ENCODE data around the gene SPATA18. TPM values are rescaled to one million over a fixed set of nuclear protein-coding genes. Genes with fewer than 3 reads are reported as not detected.

SPATA18 gene
- polyA plus RNA-seq, 1 donor (not counting 4 experiments of a cell fraction or from before 2014, with no cell fraction given) = 5.6 TPM

DNA sequence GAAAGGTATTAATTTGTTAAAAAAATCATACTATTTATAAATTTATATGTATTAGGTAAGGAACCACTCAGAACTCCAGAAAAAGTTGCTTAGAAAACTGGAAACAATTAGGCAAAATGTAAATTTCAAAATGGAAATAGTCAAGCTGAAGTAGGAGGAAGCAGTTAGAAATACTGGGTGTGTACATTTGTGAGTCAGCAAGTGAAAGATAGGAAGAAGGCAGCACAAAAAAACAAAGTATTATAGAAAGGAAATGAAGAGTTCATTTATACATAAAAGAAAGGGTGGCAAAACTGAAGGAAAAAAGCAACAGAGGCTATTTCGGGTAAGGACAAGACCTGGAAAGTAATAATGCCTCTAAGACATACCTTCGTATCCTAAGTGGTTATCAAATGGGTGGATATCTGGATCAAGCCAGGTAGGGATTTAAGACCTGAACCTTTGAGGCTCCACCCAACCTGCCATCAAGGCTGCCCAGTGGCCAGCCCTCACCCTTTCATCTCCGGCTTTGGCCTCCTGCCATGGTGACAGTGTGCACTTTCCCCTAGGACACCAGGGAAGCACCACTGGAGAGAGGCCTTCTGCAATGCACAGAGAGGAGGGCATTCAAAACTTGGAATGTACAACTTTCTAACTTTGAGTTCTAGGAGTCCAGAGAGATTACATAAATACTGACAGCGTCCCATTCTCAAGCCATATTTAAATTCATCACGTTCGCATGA, 31.0 kb upstream of the SPATA18 start, which contains the start of gene LRRC66:
LRRC66 (minus strand) TSS at position 428 of the 722 bp plus-strand sequence. CDS start 2,750 bp downstream, outside the sequence.
- dilution Hi-C loops (cut with MboI; ENCODE audit: extremely low pct_ligation_motif_present, low sequenced_read_pairs) = no loop called here
- Histone ChIP-seq H3K4me1 (ENCODE audit: control insufficient read depth, extremely low read depth, insufficient read depth, low read length) (no peaks in the 10 kb centered on the region), H3K27ac (ENCODE audit: control insufficient read depth, insufficient read depth, low read length) (no peak within 1 kb of the TSS), H3K36me3 (ENCODE audit: control insufficient read depth in 2 of 2, extremely low read depth in 1 of 2, insufficient read depth in 2 of 2, low read length in 2 of 2) (peaks cover 2 to 6% of the 10 kb centered on the region in 2 experiments), H3K4me3 (ENCODE audit: control insufficient read depth in 2 of 3, extremely low read depth in 1 of 3, insufficient read depth in 2 of 3, low read depth in 1 of 3, low read length in 3 of 3) (no peak within 1 kb of the TSS), H2AFZ (ENCODE audit: control insufficient read depth, low read length) (no peak within 1 kb of the TSS), H3K9ac (ENCODE audit: control insufficient read depth, extremely low read depth, insufficient read depth, low read length) (no peak within 1 kb of the TSS), H3K9me1 (ENCODE audit: control insufficient read depth, extremely low read depth, insufficient read depth, low read length) (no peaks in the 10 kb centered on the region), H3K79me2 (ENCODE audit: control insufficient read depth, insufficient read depth, low read length) (no peaks in the 10 kb centered on the region), H3K9me3 (ENCODE audit: control insufficient read depth, low read depth, low read length) (no peaks in the 10 kb centered on the region), H4K20me1 (ENCODE audit: control insufficient read depth, extremely low read depth, insufficient read depth, low read length) (no peaks in the 10 kb centered on the region), H3K4me2 (ENCODE audit: control insufficient read depth, extremely low read depth, insufficient read depth, low read depth, low read length) (no peak within 1 kb of the TSS), H3K27me3 (ENCODE audit: control insufficient read depth, extremely low read depth, insufficient read depth, low read length) (no peaks in the 10 kb centered on the region)
- no peak for DNase-seq (ENCODE audit: low read depth, low spot score)
- no peak for FAIRE-seq
- TF ChIP-seq, protein P1, sequence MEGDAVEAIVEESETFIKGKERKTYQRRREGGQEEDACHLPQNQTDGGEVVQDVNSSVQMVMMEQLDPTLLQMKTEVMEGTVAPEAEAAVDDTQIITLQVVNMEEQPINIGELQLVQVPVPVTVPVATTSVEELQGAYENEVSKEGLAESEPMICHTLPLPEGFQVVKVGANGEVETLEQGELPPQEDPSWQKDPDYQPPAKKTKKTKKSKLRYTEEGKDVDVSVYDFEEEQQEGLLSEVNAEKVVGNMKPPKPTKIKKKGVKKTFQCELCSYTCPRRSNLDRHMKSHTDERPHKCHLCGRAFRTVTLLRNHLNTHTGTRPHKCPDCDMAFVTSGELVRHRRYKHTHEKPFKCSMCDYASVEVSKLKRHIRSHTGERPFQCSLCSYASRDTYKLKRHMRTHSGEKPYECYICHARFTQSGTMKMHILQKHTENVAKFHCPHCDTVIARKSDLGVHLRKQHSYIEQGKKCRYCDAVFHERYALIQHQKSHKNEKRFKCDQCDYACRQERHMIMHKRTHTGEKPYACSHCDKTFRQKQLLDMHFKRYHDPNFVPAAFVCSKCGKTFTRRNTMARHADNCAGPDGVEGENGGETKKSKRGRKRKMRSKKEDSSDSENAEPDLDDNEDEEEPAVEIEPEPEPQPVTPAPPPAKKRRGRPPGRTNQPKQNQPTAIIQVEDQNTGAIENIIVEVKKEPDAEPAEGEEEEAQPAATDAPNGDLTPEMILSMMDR (optimal IDR thresholded peaks at IDR 0.05 in 1 of 3, IDR thresholded peaks at IDR 0.05 in 1 of 3, conservative IDR thresholded peaks at IDR 0.05 in 1 of 3; ENCODE audit: extremely low read depth in 1 of 3, insufficient read depth in 2 of 3, low read length in 3 of 3) = no peak
- no peak for TF ChIP-seq EZH2 (IDR thresholded peaks at IDR 0.05; ENCODE audit: low read length)

DNA sequence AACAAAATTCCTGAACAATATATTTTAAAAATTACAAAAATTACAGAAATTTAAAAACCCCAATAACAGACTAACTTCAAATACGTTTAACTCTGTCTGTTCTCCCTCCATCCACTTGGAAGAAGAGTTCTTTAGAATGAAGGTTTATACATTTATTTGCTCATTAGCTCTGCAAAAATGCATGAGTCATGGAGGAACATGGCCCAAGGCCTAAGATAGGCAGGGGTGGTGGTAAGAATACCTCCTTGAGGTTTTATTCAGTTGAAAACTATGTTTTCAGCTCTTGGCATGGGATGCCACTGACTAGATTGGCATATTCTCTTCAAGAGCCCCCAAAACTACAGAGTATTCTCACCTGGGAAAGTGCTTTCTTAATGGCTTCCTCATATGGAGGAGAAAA, 22.1 kb upstream of the SPATA18 start:
- H3K9ac ChIP-seq (ENCODE audit: control insufficient read depth, extremely low read depth, insufficient read depth, low read length) = no peak overlapping the region
- dilution Hi-C loops (cut with MboI; ENCODE audit: extremely low pct_ligation_motif_present, low sequenced_read_pairs) = no loop called here
- no peaks in the 10 kb centered on the region for H4K20me1 ChIP-seq (ENCODE audit: control insufficient read depth, extremely low read depth, insufficient read depth, low read length)
- peaks cover 3 to 18% of the 10 kb centered on the region in 2 experiments for H3K36me3 ChIP-seq (ENCODE audit: control insufficient read depth in 2 of 2, extremely low read depth in 1 of 2, insufficient read depth in 2 of 2, low read length in 2 of 2)
- TF ChIP-seq EZH2 (IDR thresholded peaks at IDR 0.05; ENCODE audit: low read length) = no peak
- TF ChIP-seq, protein P1 (optimal IDR thresholded peaks at IDR 0.05 in 1 of 3, IDR thresholded peaks at IDR 0.05 in 1 of 3, conservative IDR thresholded peaks at IDR 0.05 in 1 of 3; ENCODE audit: extremely low read depth in 1 of 3, insufficient read depth in 2 of 3, low read length in 3 of 3) = no peak
- peak; percentile 9 for DNase-seq (ENCODE audit: low read depth, low spot score)
- H3K79me2 ChIP-seq (ENCODE audit: control insufficient read depth, insufficient read depth, low read length) = peaks cover 2% of the 10 kb centered on the region
- no peak overlapping the region for H2AFZ ChIP-seq (ENCODE audit: control insufficient read depth, low read length)
- H3K4me2 ChIP-seq (ENCODE audit: control insufficient read depth, extremely low read depth, insufficient read depth, low read depth, low read length) = no peak overlapping the region
- H3K9me1 ChIP-seq (ENCODE audit: control insufficient read depth, extremely low read depth, insufficient read depth, low read length) = no peaks in the 10 kb centered on the region
- H3K9me3 ChIP-seq (ENCODE audit: control insufficient read depth, low read depth, low read length) = no peaks in the 10 kb centered on the region
- no peak overlapping the region for H3K4me3 ChIP-seq (ENCODE audit: control insufficient read depth in 2 of 3, extremely low read depth in 1 of 3, insufficient read depth in 2 of 3, low read depth in 1 of 3, low read length in 3 of 3)
- no peaks in the 10 kb centered on the region for H3K27me3 ChIP-seq (ENCODE audit: control insufficient read depth, extremely low read depth, insufficient read depth, low read length)
- FAIRE-seq = peak; percentile 85
- no peak overlapping the region for H3K27ac ChIP-seq (ENCODE audit: control insufficient read depth, insufficient read depth, low read length)
- H3K4me1 ChIP-seq (ENCODE audit: control insufficient read depth, extremely low read depth, insufficient read depth, low read length) = peaks cover 10% of the 10 kb centered on the region

Measured in keratinocyte (primary cell).